SIG-M5 treated with dmso at 0.1 percent for 504 hours (cell line): Measurements from ENCODE around the gene LRRIQ1.

ENCODE experiments used
- DNase-seq: peaks from one replicate; lab custom pipeline; 2025; ENCODE audit not compliant: unreplicated experiment; lab: John Stamatoyannopoulos, UW

The LRRIQ1 gene

DNA sequence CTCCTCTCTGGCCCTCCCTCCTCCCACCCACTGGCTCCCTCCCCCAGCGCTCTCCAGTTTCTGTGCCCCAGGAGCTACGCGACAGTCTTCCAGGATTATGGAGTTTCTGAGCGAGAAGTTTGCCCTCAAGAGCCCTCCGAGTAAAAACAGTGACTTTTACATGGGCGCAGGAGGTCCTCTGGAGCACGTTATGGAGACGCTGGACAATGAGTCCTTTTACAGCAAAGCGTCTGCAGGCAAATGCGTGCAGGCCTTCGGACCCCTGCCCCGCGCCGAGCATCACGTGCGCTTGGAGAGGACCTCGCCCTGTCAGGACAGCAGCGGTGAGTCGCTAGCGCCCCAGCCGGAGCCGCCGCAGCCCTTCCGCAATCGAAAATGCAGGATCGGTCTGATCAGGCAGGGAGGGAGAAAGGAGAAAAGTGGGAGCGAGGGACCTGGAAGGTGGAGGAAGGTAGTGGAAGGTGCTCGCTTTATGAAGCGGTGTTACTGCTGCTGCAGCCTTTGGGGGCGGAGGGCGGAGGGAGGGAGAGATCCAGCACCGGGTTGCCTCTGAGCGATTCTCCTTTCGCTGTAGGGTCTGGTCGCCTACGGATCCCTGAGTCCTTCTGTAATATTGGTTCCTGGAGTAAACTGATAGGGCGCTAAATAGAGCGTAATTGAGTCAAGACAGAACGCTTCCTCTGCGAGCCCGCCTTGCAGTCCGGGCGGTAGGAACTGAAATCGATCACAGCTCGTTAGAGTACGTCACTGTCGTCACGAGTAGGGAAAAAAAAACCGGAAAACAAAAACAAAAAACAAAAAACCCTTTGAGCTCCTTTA is 244.2 kb downstream of the LRRIQ1 start, which contains the start of gene ALX1:
Gene ALX1, plus strand, starts transcription at position 56 of the 819 bp plus-strand sequence. Its CDS starts 42 bp downstream, at position 98.
- peak; percentile 3 for DNase-seq

DNA sequence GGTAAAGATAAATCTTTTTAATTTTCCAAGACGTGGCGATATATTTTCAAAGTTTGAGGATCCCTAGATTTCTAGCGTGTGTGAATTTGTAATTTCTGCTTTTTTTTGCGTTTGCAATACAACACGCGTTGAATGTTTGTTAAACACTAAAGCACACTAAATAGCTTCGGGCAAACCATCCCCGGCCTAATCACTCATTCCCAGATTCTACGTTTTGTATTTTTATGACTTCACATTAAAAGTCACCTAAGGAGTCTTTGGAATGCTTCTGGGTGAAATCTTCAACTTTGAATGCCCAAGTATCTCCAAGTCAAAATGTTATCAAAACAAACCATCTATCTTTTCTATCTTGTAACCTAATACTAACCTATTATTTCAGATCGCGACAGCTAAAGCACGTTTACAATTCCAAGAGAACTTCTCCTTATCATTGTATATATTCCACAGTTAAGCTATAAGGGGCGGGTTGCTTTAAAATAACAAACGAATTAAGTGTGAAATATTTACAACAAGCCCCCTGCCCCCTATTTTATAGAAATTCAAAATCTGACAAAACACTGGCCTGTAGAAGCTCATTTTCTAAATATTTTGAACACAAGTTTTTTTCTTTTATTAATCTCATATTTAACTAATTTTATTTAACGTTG is 245.0 kb downstream of the LRRIQ1 start:
- no peak for DNase-seq

DNA sequence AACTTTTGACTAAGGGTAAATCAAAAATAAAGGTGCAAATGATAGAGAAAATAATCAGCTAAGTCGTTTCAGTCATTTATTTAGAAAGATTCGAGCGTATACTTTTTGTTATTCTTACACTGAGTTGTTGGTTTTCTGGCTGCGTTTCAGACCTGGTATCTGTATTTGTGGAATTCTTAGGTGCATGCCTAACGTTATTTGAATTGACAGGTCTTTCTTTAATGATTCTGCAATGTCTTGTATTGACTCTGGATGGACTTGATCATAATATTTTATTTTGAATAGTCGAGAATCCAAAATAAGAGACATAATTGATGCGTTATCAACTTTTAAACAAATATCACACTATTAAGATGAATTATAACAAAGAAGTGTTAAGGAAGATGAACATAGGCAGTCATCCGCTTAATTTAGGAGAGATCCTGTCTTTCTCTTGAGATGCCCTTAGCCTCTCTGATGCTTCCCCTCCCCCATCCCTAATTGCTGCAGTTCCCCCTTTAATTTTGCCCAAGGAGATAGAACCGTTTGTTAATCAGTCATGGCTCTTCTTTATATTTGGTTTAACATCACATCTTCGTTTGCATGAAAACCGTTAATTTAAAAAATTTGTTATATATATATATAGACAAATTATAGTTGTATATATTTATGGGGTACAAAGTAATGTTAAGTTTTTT is 245.6 kb downstream of the LRRIQ1 start:
- DNase-seq = no peak

DNA sequence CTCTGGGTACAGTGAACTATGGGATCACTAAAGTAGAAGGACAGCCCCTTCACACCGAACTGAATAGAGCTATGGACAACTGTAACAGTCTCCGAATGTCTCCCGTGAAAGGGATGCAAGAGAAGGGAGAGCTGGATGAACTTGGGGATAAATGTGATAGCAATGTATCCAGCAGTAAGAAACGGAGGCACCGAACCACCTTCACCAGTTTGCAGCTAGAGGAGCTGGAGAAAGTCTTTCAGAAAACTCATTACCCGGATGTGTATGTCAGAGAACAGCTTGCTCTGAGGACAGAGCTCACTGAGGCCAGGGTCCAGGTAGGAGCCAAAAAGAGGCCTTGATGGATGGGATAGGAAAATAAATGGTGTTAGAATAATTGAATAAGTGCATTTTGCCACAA is 247.4 kb downstream of the LRRIQ1 start:
- no peak for DNase-seq
